ENCODE data around the gene OR51B4. TPM values are rescaled to one million over a fixed set of nuclear protein-coding genes. Genes with fewer than 3 reads are reported as not detected.

Gene OR51B4
- total RNA-seq, 1 experiment from 2014 or later = not detected

DNA sequence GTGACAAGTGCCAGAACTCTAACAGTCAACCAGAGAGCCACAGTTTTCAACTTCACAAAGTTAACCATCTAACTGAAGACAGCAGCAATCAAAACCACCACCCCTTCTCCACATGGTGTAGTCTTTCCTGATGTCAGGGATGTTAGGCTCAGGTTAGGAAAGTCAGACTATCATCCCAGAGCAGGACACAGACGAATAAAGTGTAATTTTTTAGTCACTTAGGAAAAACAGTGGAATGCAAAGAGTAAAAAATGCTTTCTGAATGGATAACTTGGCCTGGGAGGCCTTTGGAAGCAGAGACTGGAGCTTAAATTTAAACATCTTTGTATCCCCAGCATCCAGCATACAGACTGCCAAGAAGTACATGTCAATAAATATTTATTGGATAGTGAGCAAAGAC is 15.4 kb downstream of the OR51B4 start:
- Histone ChIP-seq H3K36me3 (no peaks in the 10 kb centered on the region), H3K9me3 (replicated peaks) (no peaks in the 10 kb centered on the region), H3K27ac (no peak overlapping the region), H3K4me1 (no peaks in the 10 kb centered on the region), H3K27me3 (no peaks in the 10 kb centered on the region), H3K4me3 (no peak overlapping the region)
- DNase-seq = no peak

DNA sequence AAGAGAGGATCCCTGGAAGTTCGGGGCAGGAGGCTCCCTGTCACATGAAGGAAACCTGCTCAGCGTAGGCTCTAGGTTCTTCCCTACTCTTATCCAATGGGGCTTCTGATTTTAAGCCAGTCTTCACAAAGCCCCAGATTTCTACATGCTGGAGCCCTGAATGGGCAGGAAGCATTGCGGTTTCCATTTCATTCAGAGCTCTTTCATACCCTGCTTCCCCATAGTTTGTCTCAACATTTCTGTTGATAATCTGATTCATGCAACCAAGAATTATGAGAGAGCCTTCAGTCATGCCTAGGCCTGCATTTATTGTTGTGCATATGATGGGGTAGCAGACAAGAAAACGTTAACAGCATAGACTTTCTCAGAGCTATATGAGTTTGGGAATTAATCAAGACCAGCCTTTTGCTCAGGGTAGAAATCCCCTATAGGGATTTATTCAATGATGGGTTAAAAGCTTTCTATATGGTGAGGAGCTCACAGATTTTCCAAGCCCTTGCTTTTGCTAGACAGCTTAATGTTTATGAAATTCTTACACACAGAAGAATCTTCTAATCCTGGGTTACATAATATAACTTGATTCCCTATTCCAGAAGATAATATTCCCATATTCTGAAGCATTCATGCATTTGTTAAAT is 15.9 kb downstream of the OR51B4 start:
- H3K36me3 ChIP-seq = no peaks in the 10 kb centered on the region
- no peak for DNase-seq
- H3K27ac ChIP-seq = no peak overlapping the region
- H3K27me3 ChIP-seq = no peaks in the 10 kb centered on the region
- H3K4me1 ChIP-seq = no peaks in the 10 kb centered on the region
- no peak overlapping the region for H3K4me3 ChIP-seq
- H3K9me3 ChIP-seq (replicated peaks) = no peaks in the 10 kb centered on the region

DNA sequence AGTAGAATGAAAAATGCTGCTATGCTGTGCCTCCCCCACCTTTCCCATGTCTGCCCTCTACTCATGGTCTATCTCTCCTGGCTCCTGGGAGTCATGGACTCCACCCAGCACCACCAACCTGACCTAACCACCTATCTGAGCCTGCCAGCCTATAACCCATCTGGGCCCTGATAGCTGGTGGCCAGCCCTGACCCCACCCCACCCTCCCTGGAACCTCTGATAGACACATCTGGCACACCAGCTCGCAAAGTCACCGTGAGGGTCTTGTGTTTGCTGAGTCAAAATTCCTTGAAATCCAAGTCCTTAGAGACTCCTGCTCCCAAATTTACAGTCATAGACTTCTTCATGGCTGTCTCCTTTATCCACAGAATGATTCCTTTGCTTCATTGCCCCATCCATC is 17.1 kb downstream of the OR51B4 start:
- H3K4me1 ChIP-seq = no peaks in the 10 kb centered on the region

DNA sequence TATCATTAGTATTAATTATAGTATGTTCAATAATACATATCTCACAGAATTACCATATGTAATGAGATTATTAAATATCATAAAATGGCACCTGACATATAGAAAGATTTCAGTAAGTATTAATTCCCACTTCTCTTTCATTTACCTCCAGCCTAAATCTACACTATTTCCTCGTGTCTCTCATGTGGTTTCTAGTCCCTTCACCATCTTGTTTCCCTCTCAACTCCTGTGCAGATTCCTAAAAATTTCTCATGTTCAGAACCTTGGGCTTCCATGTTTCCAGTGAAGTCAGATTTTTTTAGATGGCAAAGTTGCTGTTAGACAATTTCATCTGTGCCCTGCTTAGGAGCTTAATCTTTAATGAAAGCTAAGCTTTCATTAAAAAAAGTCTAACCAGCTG is 17.9 kb downstream of the OR51B4 start:
- Histone ChIP-seq H3K27me3 (no peaks in the 10 kb centered on the region), H3K4me1 (no peaks in the 10 kb centered on the region), H3K9me3 (replicated peaks) (no peaks in the 10 kb centered on the region), H3K27ac (no peak overlapping the region), H3K36me3 (no peaks in the 10 kb centered on the region), H3K4me3 (no peak overlapping the region)
- no peak for DNase-seq

More for the DNA sequence above, 17.1 kb downstream of the OR51B4 start:
- no peak overlapping the region for H3K27ac ChIP-seq
- H3K27me3 ChIP-seq = no peaks in the 10 kb centered on the region
- no peak overlapping the region for H3K4me3 ChIP-seq
- DNase-seq = no peak
- H3K36me3 ChIP-seq = no peaks in the 10 kb centered on the region
- H3K9me3 ChIP-seq (replicated peaks) = no peaks in the 10 kb centered on the region

GRCh38 chr11:5283086-5283485 is 18.7 kb downstream of the OR51B4 start:
- no peak overlapping the region for H3K27ac ChIP-seq
- DNase-seq = no peak
- H3K36me3 ChIP-seq = no peaks in the 10 kb centered on the region
- H3K4me3 ChIP-seq = no peak overlapping the region
- no peaks in the 10 kb centered on the region for H3K27me3 ChIP-seq
- H3K4me1 ChIP-seq = no peaks in the 10 kb centered on the region
- no peaks in the 10 kb centered on the region for H3K9me3 ChIP-seq (replicated peaks)

GRCh38 chr11:5282628-5283027 is 19.1 kb downstream of the OR51B4 start:
- Histone ChIP-seq H3K27ac (no peak overlapping the region), H3K4me3 (no peak overlapping the region), H3K4me1 (no peaks in the 10 kb centered on the region), H3K9me3 (replicated peaks) (no peaks in the 10 kb centered on the region), H3K36me3 (no peaks in the 10 kb centered on the region), H3K27me3 (no peaks in the 10 kb centered on the region)
- no peak for DNase-seq

DNA sequence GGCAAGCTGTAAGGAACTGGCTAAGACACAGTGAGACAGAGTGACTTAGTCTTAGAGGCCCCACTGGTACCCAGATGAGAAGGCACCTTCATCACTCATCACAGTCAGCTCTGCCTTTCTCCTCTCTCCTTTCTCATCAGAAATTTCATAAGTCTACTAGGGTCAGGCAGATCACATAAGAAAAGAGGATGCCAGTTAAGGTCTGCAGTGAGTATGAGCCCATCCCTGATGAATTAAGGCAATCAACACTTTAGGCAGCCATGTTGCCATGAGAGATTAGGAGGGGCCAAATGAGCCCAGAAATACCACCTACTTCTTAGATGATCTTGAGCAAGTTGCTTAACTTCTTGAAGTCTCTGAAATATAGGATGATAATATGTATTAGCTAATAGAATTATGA is 20.1 kb downstream of the OR51B4 start:
- Histone ChIP-seq H3K27ac (no peak overlapping the region), H3K4me1 (no peaks in the 10 kb centered on the region), H3K36me3 (no peaks in the 10 kb centered on the region), H3K27me3 (no peaks in the 10 kb centered on the region), H3K4me3 (no peak overlapping the region), H3K9me3 (replicated peaks) (no peaks in the 10 kb centered on the region)
- DNase-seq = no peak

- Histone ChIP-seq H3K27ac (no peak overlapping the region), H3K36me3 (no peaks in the 10 kb centered on the region), H3K27me3 (no peaks in the 10 kb centered on the region), H3K9me3 (replicated peaks) (no peaks in the 10 kb centered on the region), H3K4me1 (no peaks in the 10 kb centered on the region), H3K4me3 (no peak overlapping the region)
- peak; percentile 56 for DNase-seq
These were observed 21.1 kb downstream of the OR51B4 start for GRCh38 chr11:5280582-5281102.

GRCh38 chr11:5279471-5280090 is 22.2 kb downstream of the OR51B4 start:
- Histone ChIP-seq H3K4me3 (no peak overlapping the region), H3K4me1 (no peaks in the 10 kb centered on the region), H3K9me3 (replicated peaks) (no peaks in the 10 kb centered on the region), H3K27me3 (no peaks in the 10 kb centered on the region), H3K36me3 (no peaks in the 10 kb centered on the region), H3K27ac (no peak overlapping the region)
- DNase-seq = no peak

DNA sequence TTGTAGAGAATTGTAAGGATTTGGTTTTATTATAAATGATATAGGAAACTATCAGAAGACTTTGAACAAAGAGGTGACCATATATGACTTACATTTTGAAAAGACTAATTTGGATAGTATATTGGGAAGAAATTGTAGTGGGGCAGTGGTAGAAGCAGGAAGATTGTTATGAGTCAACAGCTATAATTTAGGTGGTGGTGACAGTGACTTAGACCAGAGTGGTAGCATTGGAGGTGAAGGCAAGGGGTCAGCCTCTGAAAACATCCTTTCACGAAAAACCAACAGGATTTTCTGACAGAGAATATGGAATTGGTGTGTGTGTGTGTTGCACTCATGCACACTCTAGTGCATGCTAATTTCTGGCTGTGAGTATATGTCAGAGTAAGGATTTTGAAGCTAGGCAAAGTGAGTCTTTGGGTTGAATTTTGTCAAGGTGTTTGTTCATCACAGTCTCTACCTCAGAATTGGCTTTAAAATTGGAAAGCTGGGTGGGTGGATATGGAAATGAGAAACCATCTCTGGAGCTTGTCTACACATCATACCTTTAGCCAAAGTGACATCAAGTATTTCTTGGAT is 23.9 kb downstream of the OR51B4 start:
- no peaks in the 10 kb centered on the region for H3K36me3 ChIP-seq
- no peak for DNase-seq
- H3K27ac ChIP-seq = no peak overlapping the region
- H3K4me3 ChIP-seq = no peak overlapping the region
- H3K27me3 ChIP-seq = no peaks in the 10 kb centered on the region
- H3K4me1 ChIP-seq = no peaks in the 10 kb centered on the region
- no peaks in the 10 kb centered on the region for H3K9me3 ChIP-seq (replicated peaks)

- DNase-seq = no peak
- Histone ChIP-seq H3K27ac (no peak overlapping the region), H3K36me3 (no peaks in the 10 kb centered on the region), H3K27me3 (no peaks in the 10 kb centered on the region), H3K4me1 (no peaks in the 10 kb centered on the region), H3K9me3 (replicated peaks) (no peaks in the 10 kb centered on the region), H3K4me3 (no peak overlapping the region)
These were observed 25.0 kb downstream of the OR51B4 start for GRCh38 chr11:5276697-5277096.

GRCh38 chr11:5275369-5276110 is 26.2 kb downstream of the OR51B4 start:
- no peak overlapping the region for H3K27ac ChIP-seq

GRCh38 chr11:5274395-5274794 is 27.4 kb downstream of the OR51B4 start:
- Histone ChIP-seq H3K27me3 (no peaks in the 10 kb centered on the region), H3K9me3 (replicated peaks) (no peaks in the 10 kb centered on the region), H3K36me3 (no peaks in the 10 kb centered on the region), H3K4me1 (no peaks in the 10 kb centered on the region), H3K27ac (no peak overlapping the region), H3K4me3 (no peak overlapping the region)
- DNase-seq = no peak

More at GRCh38 chr11:5275369-5276110, 26.2 kb downstream of the OR51B4 start:
- no peaks in the 10 kb centered on the region for H3K4me1 ChIP-seq
- no peak overlapping the region for H3K4me3 ChIP-seq
- no peaks in the 10 kb centered on the region for H3K27me3 ChIP-seq
- no peaks in the 10 kb centered on the region for H3K36me3 ChIP-seq
- DNase-seq = no peak
- no peaks in the 10 kb centered on the region for H3K9me3 ChIP-seq (replicated peaks)

- no peak overlapping the region for H3K27ac ChIP-seq
- no peak for DNase-seq
- H3K4me1 ChIP-seq = no peaks in the 10 kb centered on the region
- no peak overlapping the region for H3K4me3 ChIP-seq
- H3K9me3 ChIP-seq (replicated peaks) = no peaks in the 10 kb centered on the region
- H3K27me3 ChIP-seq = no peaks in the 10 kb centered on the region
- H3K36me3 ChIP-seq = no peaks in the 10 kb centered on the region
These were observed 29.2 kb downstream of the OR51B4 start for GRCh38 chr11:5272395-5273017.

GRCh38 chr11:5269715-5270147 is 32.0 kb downstream of the OR51B4 start, which contains the start of gene HBE1:
HBE1 (minus strand) TSS chr11:5269945; CDS start chr11:5269890, 55 bp downstream.
- no peak within 1 kb of the TSS for H3K27ac ChIP-seq
- H3K4me1 ChIP-seq = no peaks in the 10 kb centered on the region
- no peaks in the 10 kb centered on the region for H3K27me3 ChIP-seq
- no peaks in the 10 kb centered on the region for H3K9me3 ChIP-seq (replicated peaks)
- no peaks in the 10 kb centered on the region for H3K36me3 ChIP-seq
- H3K4me3 ChIP-seq = no peak within 1 kb of the TSS
- no peak for DNase-seq

Data from SJCRH30 (cell line).